ENCODE measurements around the gene NADSYN1.

NADSYN1 gene

GRCh38 chr11:71436861-71437260, 16.1 kb upstream of the NADSYN1 start:
- H3K4me3 ChIP-seq (ENCODE audit: low read depth, low read length): no peak overlapping the region
- no peaks in the 10 kb centered on the region for H3K4me1 ChIP-seq
- H3K79me2 ChIP-seq: no peaks in the 10 kb centered on the region
- H3K27ac ChIP-seq: no peak overlapping the region
- H2AFZ ChIP-seq: no peak overlapping the region
- H3K27me3 ChIP-seq (ENCODE audit: control insufficient read depth, insufficient read depth, low read length): no peaks in the 10 kb centered on the region
- no peak for TF ChIP-seq CTCF (IDR thresholded peaks at IDR 0.05)
- no peak overlapping the region for H3K4me2 ChIP-seq (ENCODE audit: low read length)
- H3K36me3 ChIP-seq (ENCODE audit: control insufficient read depth, insufficient read depth, low read length): no peaks in the 10 kb centered on the region
- no peaks in the 10 kb centered on the region for H3K9me3 ChIP-seq (ENCODE audit: control insufficient read depth, low read length)
- H3K9ac ChIP-seq: no peak overlapping the region

GRCh38 chr11:71437399-71437798, 15.6 kb upstream of the NADSYN1 start:
- H3K4me2 ChIP-seq (ENCODE audit: low read length): no peak overlapping the region
- no peak overlapping the region for H3K9ac ChIP-seq
- no peaks in the 10 kb centered on the region for H3K79me2 ChIP-seq
- H3K36me3 ChIP-seq (ENCODE audit: control insufficient read depth, insufficient read depth, low read length): no peaks in the 10 kb centered on the region
- H3K4me3 ChIP-seq (ENCODE audit: low read depth, low read length): no peak overlapping the region
- H3K27ac ChIP-seq: no peak overlapping the region
- TF ChIP-seq CTCF (IDR thresholded peaks at IDR 0.05): no peak
- no peaks in the 10 kb centered on the region for H3K4me1 ChIP-seq
- H3K9me3 ChIP-seq (ENCODE audit: control insufficient read depth, low read length): no peaks in the 10 kb centered on the region
- H2AFZ ChIP-seq: no peak overlapping the region
- no peaks in the 10 kb centered on the region for H3K27me3 ChIP-seq (ENCODE audit: control insufficient read depth, insufficient read depth, low read length)

- H3K27me3 ChIP-seq (ENCODE audit: control insufficient read depth, insufficient read depth, low read length): no peaks in the 10 kb centered on the region
- no peaks in the 10 kb centered on the region for H3K36me3 ChIP-seq (ENCODE audit: control insufficient read depth, insufficient read depth, low read length)
- H3K4me1 ChIP-seq: no peaks in the 10 kb centered on the region
Measured at GRCh38 chr11:71437879-71438278, 15.1 kb upstream of the NADSYN1 start.

GRCh38 chr11:71438650-71439049, 14.4 kb upstream of the NADSYN1 start:
- TF ChIP-seq CTCF (IDR thresholded peaks at IDR 0.05): no peak
- Histone ChIP-seq H3K79me2 (no peaks in the 10 kb centered on the region), H3K27me3 (ENCODE audit: control insufficient read depth, insufficient read depth, low read length) (no peaks in the 10 kb centered on the region), H3K4me2 (ENCODE audit: low read length) (no peak overlapping the region), H2AFZ (no peak overlapping the region), H3K27ac (no peak overlapping the region), H3K36me3 (ENCODE audit: control insufficient read depth, insufficient read depth, low read length) (no peaks in the 10 kb centered on the region), H3K4me3 (ENCODE audit: low read depth, low read length) (no peak overlapping the region), H3K9ac (no peak overlapping the region), H3K9me3 (ENCODE audit: control insufficient read depth, low read length) (no peaks in the 10 kb centered on the region), H3K4me1 (no peaks in the 10 kb centered on the region)

More at GRCh38 chr11:71437879-71438278, 15.1 kb upstream of the NADSYN1 start:
- no peak overlapping the region for H3K27ac ChIP-seq
- no peak overlapping the region for H3K4me2 ChIP-seq (ENCODE audit: low read length)
- no peak overlapping the region for H3K9ac ChIP-seq
- H2AFZ ChIP-seq: no peak overlapping the region
- H3K79me2 ChIP-seq: no peaks in the 10 kb centered on the region
- no peak for TF ChIP-seq CTCF (IDR thresholded peaks at IDR 0.05)
- H3K4me3 ChIP-seq (ENCODE audit: low read depth, low read length): no peak overlapping the region
- no peaks in the 10 kb centered on the region for H3K9me3 ChIP-seq (ENCODE audit: control insufficient read depth, low read length)

GRCh38 chr11:71440021-71440755, 12.8 kb upstream of the NADSYN1 start:
- TF ChIP-seq CTCF (IDR thresholded peaks at IDR 0.05): no peak
- Histone ChIP-seq H3K4me2 (ENCODE audit: low read length) (no peak overlapping the region), H3K36me3 (ENCODE audit: control insufficient read depth, insufficient read depth, low read length) (no peaks in the 10 kb centered on the region), H3K9me3 (ENCODE audit: control insufficient read depth, low read length) (no peaks in the 10 kb centered on the region), H3K4me3 (ENCODE audit: low read depth, low read length) (no peak overlapping the region), H2AFZ (no peak overlapping the region), H3K79me2 (no peaks in the 10 kb centered on the region), H3K27me3 (ENCODE audit: control insufficient read depth, insufficient read depth, low read length) (no peaks in the 10 kb centered on the region), H3K9ac (no peak overlapping the region), H3K4me1 (no peaks in the 10 kb centered on the region), H3K27ac (no peak overlapping the region)
